Duodenal mucosa (tissue), 2 donors: ENCODE results near the gene NEK1.

Source experiments
- H3K27ac ChIP-seq: one replicate; pipeline ENCODE4 v1.7.0; 2013; ENCODE audit warnings: low read depth, low read length
- H3K27me3 ChIP-seq, 2 donors: one replicate each; pipeline ENCODE4 v1.7.0; 2013; ENCODE audit warnings: low read length in 2 of 2, control low read depth in 1 of 2; ENCODE audit not compliant: insufficient read depth in 2 of 2, control insufficient read depth in 1 of 2
- H3K36me3 ChIP-seq, 2 donors: one replicate each; pipeline ENCODE4 v1.7.0; 2013; ENCODE audit warnings: low read length in 2 of 2, control low read depth in 1 of 2; ENCODE audit not compliant: insufficient read depth in 2 of 2, control insufficient read depth in 1 of 2
- H3K4me1 ChIP-seq, 2 donors: one replicate each; pipeline ENCODE4 v1.7.0; 2013; ENCODE audit warnings: low read length in 2 of 2, control low read depth in 1 of 2; ENCODE audit not compliant: insufficient read depth in 2 of 2, control insufficient read depth in 1 of 2
- H3K4me3 ChIP-seq, 2 donors: one replicate each; pipeline ENCODE4 v1.7.0; 2013; ENCODE audit warnings: low read length in 2 of 2, low read depth in 1 of 2
- H3K9ac ChIP-seq, 2 donors: one replicate each; pipeline ENCODE4 v1.7.0; 2013; ENCODE audit warnings: low read length in 2 of 2, low read depth in 1 of 2
- H3K9me3 ChIP-seq, 2 donors: one replicate each; pipeline ENCODE4 v1.7.0; 2013; ENCODE audit warnings: low read length in 2 of 2, control low read depth in 1 of 2; ENCODE audit not compliant: control insufficient read depth in 1 of 2

Gene NEK1, protein sequence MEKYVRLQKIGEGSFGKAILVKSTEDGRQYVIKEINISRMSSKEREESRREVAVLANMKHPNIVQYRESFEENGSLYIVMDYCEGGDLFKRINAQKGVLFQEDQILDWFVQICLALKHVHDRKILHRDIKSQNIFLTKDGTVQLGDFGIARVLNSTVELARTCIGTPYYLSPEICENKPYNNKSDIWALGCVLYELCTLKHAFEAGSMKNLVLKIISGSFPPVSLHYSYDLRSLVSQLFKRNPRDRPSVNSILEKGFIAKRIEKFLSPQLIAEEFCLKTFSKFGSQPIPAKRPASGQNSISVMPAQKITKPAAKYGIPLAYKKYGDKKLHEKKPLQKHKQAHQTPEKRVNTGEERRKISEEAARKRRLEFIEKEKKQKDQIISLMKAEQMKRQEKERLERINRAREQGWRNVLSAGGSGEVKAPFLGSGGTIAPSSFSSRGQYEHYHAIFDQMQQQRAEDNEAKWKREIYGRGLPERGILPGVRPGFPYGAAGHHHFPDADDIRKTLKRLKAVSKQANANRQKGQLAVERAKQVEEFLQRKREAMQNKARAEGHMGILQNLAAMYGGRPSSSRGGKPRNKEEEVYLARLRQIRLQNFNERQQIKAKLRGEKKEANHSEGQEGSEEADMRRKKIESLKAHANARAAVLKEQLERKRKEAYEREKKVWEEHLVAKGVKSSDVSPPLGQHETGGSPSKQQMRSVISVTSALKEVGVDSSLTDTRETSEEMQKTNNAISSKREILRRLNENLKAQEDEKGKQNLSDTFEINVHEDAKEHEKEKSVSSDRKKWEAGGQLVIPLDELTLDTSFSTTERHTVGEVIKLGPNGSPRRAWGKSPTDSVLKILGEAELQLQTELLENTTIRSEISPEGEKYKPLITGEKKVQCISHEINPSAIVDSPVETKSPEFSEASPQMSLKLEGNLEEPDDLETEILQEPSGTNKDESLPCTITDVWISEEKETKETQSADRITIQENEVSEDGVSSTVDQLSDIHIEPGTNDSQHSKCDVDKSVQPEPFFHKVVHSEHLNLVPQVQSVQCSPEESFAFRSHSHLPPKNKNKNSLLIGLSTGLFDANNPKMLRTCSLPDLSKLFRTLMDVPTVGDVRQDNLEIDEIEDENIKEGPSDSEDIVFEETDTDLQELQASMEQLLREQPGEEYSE (N-terminal part only)

DNA sequence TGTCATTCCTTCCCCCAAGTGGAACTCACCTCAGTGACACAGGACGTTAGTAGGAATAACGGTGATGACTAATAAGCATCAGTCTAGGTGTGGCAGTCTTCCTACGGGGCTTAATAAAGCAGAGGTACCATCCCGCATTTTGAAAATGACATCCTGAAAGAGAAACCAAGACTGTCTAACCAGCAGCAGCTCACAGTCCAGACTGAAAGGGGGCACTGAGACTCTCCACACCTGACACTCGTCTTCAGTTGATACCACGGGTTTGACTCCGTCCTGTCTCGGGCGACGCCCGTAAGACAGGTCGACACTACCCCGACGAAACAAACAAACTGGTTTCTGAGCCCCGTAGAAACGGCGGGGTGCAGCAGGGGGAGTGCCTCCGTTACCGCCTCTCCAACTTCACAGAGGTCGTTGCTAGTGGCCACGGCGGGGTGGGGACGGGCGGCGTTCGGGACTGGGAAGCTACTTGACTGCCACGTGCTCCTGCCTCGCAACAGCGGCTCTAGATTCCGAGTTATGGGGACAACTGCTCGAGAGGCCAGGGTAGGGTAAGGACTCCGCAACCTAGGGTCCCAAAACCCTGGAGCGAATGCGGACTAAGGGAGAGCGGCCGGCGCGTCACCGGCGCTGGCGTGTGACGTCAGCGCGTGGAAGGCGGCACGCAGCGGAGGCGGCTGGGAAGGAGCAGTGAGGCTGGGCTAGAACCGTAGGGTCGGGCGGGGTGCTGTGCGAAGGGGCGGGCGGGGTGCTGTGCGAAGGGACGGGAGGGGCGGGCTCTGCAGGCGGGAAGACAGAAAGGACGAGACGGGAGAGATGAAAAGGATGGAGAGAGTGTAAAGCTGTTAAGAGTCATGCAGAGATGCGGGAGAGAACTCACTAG is at the start of gene NEK1:
Gene NEK1 (minus strand): TSS at position 593 of the 880 bp plus-strand sequence. CDS start 9,953 bp downstream, outside the sequence.
- Histone ChIP-seq H3K27ac (peak within 1 kb of the TSS; percentile 95), H3K27me3 (no peaks in the 10 kb centered on the region), H3K36me3 (no peaks in the 10 kb centered on the region), H3K9ac (peak within 1 kb of the TSS; percentile 69 to 79), H3K4me3 (peak within 1 kb of the TSS; percentile 89 to 92), H3K4me1 (peaks cover 7 to 19% of the 10 kb centered on the region in 2 donors), H3K9me3 (no peaks in the 10 kb centered on the region)

DNA sequence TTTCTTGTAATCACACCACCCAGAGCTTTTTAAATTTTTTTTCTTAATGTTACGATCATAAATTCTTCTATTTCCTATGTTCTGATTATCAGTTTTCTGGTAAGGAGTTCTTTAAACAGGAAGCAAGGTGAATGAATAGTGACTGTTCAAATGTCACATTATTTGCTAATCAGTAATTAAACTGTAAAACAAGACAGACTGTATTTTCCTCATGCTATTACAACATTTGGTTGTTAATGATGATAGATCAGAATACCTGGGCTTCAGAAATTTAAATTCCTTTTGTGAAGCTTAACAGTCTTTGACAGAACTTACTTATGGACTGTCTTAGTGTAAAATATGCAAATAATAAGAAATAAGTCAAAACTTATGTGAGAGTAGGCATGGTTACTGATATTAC is 49.4 kb upstream of the NEK1 start:
- no peaks in the 10 kb centered on the region for H3K36me3 ChIP-seq
- no peak overlapping the region for H3K27ac ChIP-seq
- peak overlapping the region in 1 of 2 donors; percentile 3 for H3K4me3 ChIP-seq
- H3K27me3 ChIP-seq = no peaks in the 10 kb centered on the region
- H3K9me3 ChIP-seq = no peaks in the 10 kb centered on the region
- peak overlapping the region in 1 of 2 donors; percentile 74 for H3K9ac ChIP-seq
- H3K4me1 ChIP-seq = peaks cover 26 to 50% of the 10 kb centered on the region in 2 donors

DNA sequence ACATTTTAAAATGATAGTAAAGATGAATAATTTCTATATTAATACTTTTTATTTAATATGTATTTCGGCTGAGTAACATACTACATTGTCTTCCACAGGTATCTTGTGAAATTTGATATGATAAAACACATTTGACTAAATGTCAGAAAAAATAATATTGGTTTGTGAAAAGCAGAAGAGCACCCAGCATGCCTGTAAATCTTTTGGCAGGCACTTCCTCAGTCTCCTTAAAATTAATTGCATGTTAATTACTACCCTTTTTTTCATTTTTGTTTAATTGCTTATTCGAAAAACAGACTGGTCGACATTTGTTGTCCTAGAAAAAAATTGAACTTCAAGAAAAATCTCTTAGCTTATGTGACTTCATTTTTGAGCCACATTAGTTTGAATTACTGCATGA is 48.5 kb upstream of the NEK1 start:
- Histone ChIP-seq H3K36me3 (no peaks in the 10 kb centered on the region), H3K27ac (peak overlapping the region; percentile 64), H3K4me1 (peaks cover 26 to 50% of the 10 kb centered on the region in 2 donors), H3K9me3 (no peaks in the 10 kb centered on the region), H3K27me3 (no peaks in the 10 kb centered on the region), H3K4me3 (peak overlapping the region; percentile 58 to 70), H3K9ac (peak overlapping the region in 1 of 2 donors; percentile 74)

DNA sequence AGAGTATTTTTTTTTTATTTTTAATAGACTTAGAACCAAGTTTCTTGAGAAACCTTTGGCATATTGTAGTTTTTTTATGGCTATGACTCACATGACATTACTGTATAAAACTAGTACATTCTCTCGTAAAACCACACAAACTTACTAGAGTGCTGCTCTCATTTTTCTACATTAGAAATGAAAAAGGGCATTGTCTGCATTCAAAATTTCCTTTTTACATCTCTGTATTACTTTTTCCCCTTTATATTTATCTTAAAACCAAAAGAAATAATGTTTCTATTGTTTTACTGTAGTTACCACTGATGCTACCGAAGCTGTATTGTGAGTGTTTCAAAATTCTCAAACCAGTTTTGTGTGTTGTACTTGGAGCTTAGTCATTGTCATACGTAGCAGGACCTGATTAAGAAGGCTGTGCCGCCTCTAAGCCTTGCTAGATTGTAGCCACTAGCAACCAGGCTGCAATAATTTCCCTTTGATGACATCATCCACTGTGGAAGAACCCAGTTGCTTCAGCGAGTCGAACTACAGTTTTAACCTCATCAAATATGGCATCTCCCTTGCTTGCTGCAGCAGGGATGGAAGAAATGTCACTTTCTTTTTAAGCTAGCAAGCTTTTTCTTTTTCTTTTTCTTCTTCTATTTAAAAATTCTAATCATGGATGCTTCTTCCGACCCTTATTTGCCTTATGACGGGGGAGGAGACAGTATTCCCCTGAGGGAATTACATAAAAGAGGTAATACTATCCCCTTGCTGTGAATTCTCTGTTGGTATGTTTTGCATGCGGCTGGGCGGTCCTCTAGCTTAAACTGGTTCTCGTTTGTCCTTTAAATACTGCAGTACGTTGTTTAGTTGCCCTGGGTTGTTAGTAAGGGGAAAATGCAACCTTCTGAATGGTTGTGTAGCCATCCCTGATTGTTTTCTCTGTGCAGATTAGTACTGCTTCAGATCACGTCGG is 47.6 kb upstream of the NEK1 start:
- no peaks in the 10 kb centered on the region for H3K36me3 ChIP-seq
- H3K27ac ChIP-seq = peak overlapping the region; percentile 64
- H3K9me3 ChIP-seq = no peaks in the 10 kb centered on the region
- peaks cover 17 to 42% of the 10 kb centered on the region in 2 donors for H3K4me1 ChIP-seq
- H3K27me3 ChIP-seq = no peaks in the 10 kb centered on the region
- H3K4me3 ChIP-seq = peak overlapping the region; percentile 58 to 70
- peak overlapping the region; percentile 69 to 74 for H3K9ac ChIP-seq

DNA sequence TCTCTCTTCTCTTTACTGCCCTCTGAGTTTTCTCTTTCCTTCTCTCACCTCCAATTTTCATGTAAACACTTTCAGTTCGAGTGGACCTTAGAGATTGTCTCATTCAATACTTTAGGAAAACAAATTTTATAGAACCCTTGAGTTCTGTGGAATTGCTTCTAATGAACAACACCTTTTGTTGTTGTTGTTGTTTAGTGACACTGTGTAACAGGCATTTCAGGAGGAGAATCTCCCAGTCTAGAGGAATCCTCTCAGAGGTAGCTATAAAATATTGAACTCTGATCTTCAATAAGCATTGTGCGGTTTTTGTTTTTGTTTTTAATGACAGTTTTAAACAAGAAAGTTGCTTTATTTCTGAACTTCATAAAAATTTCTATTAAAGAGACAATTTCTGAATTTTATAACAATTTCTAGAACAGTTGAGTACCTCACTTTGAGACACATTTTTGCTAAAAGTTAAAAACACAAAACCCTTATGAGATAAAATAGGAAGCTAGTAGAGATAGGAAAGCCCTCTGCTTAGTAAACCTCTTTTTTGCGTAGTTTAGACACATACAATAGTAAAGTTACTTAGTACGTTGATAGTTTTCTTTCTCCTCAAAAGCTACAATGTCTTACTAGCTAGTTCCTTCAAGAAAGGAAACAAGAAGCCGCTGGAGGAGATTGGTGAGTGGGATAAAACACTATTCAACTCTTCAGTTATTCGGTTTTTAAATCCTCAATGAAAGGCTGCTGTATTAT is 46.8 kb upstream of the NEK1 start:
- Histone ChIP-seq H3K36me3 (no peaks in the 10 kb centered on the region), H3K9me3 (no peaks in the 10 kb centered on the region), H3K27ac (peak overlapping the region; percentile 46), H3K27me3 (no peaks in the 10 kb centered on the region), H3K9ac (peak overlapping the region; percentile 30 to 49), H3K4me1 (peaks cover 16 to 33% of the 10 kb centered on the region in 2 donors), H3K4me3 (peak overlapping the region in 1 of 2 donors; percentile 70)

DNA sequence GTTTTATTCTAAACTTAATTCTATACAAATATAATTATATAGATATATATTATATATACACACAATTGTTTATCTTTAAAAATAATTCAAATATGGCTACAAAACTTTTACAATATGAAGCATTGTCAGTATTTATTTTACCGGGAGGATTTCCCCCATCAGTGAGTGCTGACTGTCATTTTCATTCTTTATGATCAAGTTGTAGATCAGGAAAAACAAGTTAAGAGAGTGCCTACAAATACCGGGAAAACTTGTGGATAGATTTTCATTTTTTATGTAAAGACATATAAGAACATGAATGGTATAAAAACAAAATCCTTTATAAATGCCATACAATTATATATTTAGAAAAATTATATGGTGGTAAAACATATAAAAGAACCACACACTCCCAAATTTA is 45.8 kb upstream of the NEK1 start:
- peaks cover 13 to 25% of the 10 kb centered on the region in 2 donors for H3K4me1 ChIP-seq
- H3K36me3 ChIP-seq = no peaks in the 10 kb centered on the region
- no peak overlapping the region for H3K9ac ChIP-seq
- H3K9me3 ChIP-seq = no peaks in the 10 kb centered on the region
- H3K27me3 ChIP-seq = no peaks in the 10 kb centered on the region
- no peak overlapping the region for H3K4me3 ChIP-seq
- no peak overlapping the region for H3K27ac ChIP-seq

DNA sequence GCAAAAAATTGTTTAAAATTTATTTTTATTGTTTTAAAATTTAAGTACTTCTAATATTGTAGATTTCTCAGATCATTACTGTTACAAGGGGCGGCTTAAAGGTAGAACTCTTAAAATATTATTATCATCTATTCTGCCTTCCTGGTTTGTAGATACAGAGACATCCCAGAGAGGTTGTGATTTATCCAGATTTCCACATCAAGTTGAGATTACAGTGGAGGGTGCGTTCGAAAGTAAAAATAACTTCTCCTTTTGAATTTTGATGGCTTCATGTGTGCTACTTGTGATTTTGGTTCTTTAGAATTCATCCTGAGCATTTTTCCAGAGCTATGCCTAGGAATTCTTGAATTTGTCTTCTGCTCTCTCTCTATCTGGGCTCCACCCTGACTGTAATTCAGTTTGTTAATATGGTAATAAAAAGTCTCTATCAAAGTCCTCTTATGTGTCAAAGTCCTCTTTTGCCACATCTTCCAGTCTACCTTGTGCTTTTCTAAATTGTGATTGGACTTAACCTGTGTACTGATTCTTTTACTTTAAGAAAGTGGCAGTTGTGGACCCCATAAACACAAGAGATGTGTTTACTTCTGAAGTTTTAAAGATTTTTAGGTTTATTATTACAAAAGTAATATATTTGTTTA is 45.2 kb upstream of the NEK1 start:
- Histone ChIP-seq H3K4me1 (peaks cover 12 to 23% of the 10 kb centered on the region in 2 donors), H3K9me3 (no peaks in the 10 kb centered on the region), H3K9ac (no peak overlapping the region), H3K27ac (no peak overlapping the region), H3K36me3 (no peaks in the 10 kb centered on the region), H3K27me3 (no peaks in the 10 kb centered on the region), H3K4me3 (no peak overlapping the region)

DNA sequence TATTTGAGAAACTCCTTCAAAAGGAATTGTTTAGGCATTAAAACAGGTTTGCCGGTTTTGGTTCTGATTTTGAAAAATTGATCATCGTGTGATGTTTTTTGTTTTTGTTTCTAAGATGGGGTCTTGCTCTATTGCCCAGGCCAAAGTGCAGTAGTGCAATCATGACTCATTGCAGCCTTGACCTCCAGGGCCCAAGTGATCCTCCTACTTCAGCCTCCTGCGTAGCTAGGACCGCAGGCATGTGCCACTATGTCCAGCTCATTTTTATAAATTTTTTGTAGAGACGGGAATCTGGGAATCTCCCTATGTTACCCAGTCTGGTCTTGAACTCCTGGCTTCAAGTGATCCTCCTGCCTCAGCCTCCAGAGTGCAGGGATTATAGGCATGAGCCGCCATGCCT is 43.0 kb upstream of the NEK1 start:
- H3K27me3 ChIP-seq = no peaks in the 10 kb centered on the region
- H3K36me3 ChIP-seq = no peaks in the 10 kb centered on the region
- H3K9ac ChIP-seq = no peak overlapping the region
- H3K27ac ChIP-seq = no peak overlapping the region
- no peak overlapping the region for H3K4me3 ChIP-seq
- peaks cover 10 to 18% of the 10 kb centered on the region in 2 donors for H3K4me1 ChIP-seq
- no peaks in the 10 kb centered on the region for H3K9me3 ChIP-seq
